ENCODE measurements around the gene CTSS.

GRCh38 chr1:150692720-150693119 is 72.9 kb downstream of the CTSS start:
- no peak for TF ChIP-seq SUZ12 (IDR thresholded peaks at IDR 0.05; ENCODE audit: extremely low read depth, insufficient read depth, insufficient read length)
- TF ChIP-seq ZNF274 (IDR thresholded peaks at IDR 0.05; ENCODE audit: low read depth, low read length), result no peak
- TF ChIP-seq YY1 (IDR thresholded peaks at IDR 0.05; ENCODE audit: insufficient read depth, insufficient read length), result no peak

Measured in NT2/D1 (cell line).